Sigmoid colon (tissue), 7 donors: ENCODE measurements around the gene POLR2M. TPM values are rescaled to one million over a fixed set of nuclear protein-coding genes. Genes with fewer than 3 reads are reported as not detected.

Experiments used
- DNase-seq: peaks from one replicate; pipeline ENCODE4 v3.0.0-alpha.2; 2019
- H3K27ac ChIP-seq, 4 donors: fragments of 200-600 bp; sonication (generic); one replicate each; pipeline ENCODE4 v1.5.1; 2016 to 2019; ENCODE audit warnings: mild to moderate bottlenecking in 1 of 4
- H3K27me3 ChIP-seq, 3 donors: fragments of 200-600 bp; sonication (generic); one replicate each; pipeline ENCODE4 v1.5.1; 2019; ENCODE audit warnings: mild to moderate bottlenecking in 1 of 3
- H3K36me3 ChIP-seq, 4 donors: fragments of 200-600 bp; sonication (generic); one replicate each; pipeline ENCODE4 v1.5.1; 2016 to 2019
- H3K4me1 ChIP-seq, 4 donors: fragments of 200-600 bp; sonication (generic); one replicate each; pipeline ENCODE4 v1.5.1; 2017 to 2019
- H3K4me3 ChIP-seq, 4 donors: fragments of 200-600 bp; sonication (generic); one replicate each; pipeline ENCODE4 v1.5.1; 2017 to 2019; ENCODE audit warnings: mild to moderate bottlenecking in 2 of 4, moderate library complexity in 1 of 4
- H3K9me3 ChIP-seq, 4 donors: fragments of 200-600 bp in 3 of 4; sonication (generic) in 3 of 4; one replicate each; pipeline versions ENCODE4 v1.5.1 to v1.6.1; 2013 to 2019
- CTCF ChIP-seq, 4 experiments: fragments of 450-650 bp in 3 of 4; fragments of 200-600 bp in 1 of 4; IDR thresholded peaks; one replicate each; pipeline ENCODE4 v1.5.1; 2016 to 2019; ENCODE audit warnings: antibody characterized with exemption in 4 of 4, mild to moderate bottlenecking in 3 of 4, moderate library complexity in 2 of 4
- EP300 ChIP-seq, 4 donors: sonication (generic); formaldehyde crosslinking; IDR thresholded peaks; one replicate each; pipeline ENCODE4 v1.6.1; 2017; ENCODE audit warnings: antibody characterized with exemption in 4 of 4
- POLR2A ChIP-seq, 2 donors: fragments of 450-650 bp; IDR thresholded peaks; one replicate each; pipeline ENCODE4 v1.6.1; 2016; ENCODE audit warnings: antibody characterized with exemption in 2 of 2, mild to moderate bottlenecking in 2 of 2, moderate library complexity in 2 of 2
- POLR2AphosphoS5 ChIP-seq, 4 donors: sonication (generic); formaldehyde crosslinking; IDR thresholded peaks; one replicate each; pipeline ENCODE4 v1.6.1; 2017; ENCODE audit warnings: antibody characterized with exemption in 4 of 4
- WGBS, 2 donors: extraction: QIAGEN DNeasy Blood & Tissue Kit; methylation state at CpG; one replicate each; pipeline ENCODE4 v1.1.7; 2013; 5-methylcytosine and 5-hydroxymethylcytosine counted together
- intact Hi-C: fragments of 100-400 bp; cut with DNase I; formaldehyde crosslinking; loops from one replicate; pipeline ENCODE4 v1.15.1; 2023
- polyA plus RNA-seq, 3 donors: library from polyadenylated mRNA; stranded (reverse); fragments of 200-250 nt; gene quantifications; one replicate each; pipeline ENCODE4 v1.2.3, GENCODE V29; 2013
- total RNA-seq, 4 donors: library from RNA; depleted of rRNA; stranded (reverse); fragments of >200 nt; gene quantifications; one replicate each; pipeline ENCODE4 v1.1.0, GENCODE V29; 2016
- donor health status: healthy with polysubstance abuse.
- donor health status: Bipolar disorder and iron deficiency.
- donor health status: healthy.

The POLR2M gene
- total and polyA plus RNA-seq, 7 donors: 42.0 to 264 (median 119) TPM

- no peak for DNase-seq
- Histone ChIP-seq H3K27me3 (no peaks in the 10 kb centered on the region), H3K4me3 (no peak overlapping the region), H3K27ac (peak overlapping the region; percentile 60 to 80 (median 76)), H3K4me1 (peaks cover 0 to 24% (median 22%) of the 10 kb centered on the region in 4 donors), H3K9me3 (no peaks in the 10 kb centered on the region), H3K36me3 (no peaks in the 10 kb centered on the region)
- TF ChIP-seq EP300 (IDR thresholded peaks at IDR 0.05) (no peak), CTCF (IDR thresholded peaks at IDR 0.05) (no peak), POLR2A (IDR thresholded peaks at IDR 0.05) (no peak), POLR2AphosphoS5 (IDR thresholded peaks at IDR 0.05) (no peak)
- 64 to 82% methylated on average over 8 of the region's 8 CpGs for WGBS, 2 donors
- intact Hi-C loops: no loop called here
Measured at GRCh38 chr15:57684491-57685151, 21.9 kb upstream of the POLR2M start.

GRCh38 chr15:57685306-57686095 lies 21.0 kb upstream of the POLR2M start:
- no peak for TF ChIP-seq CTCF (IDR thresholded peaks at IDR 0.05)
- TF ChIP-seq EP300 (IDR thresholded peaks at IDR 0.05): no peak
- TF ChIP-seq POLR2AphosphoS5 (IDR thresholded peaks at IDR 0.05): no peak
- no peak for TF ChIP-seq POLR2A (IDR thresholded peaks at IDR 0.05)
- H3K27ac ChIP-seq: peak overlapping the region in 1 of 4 donors; percentile 80
- DNase-seq: no peak
- H3K36me3 ChIP-seq: no peaks in the 10 kb centered on the region
- no peaks in the 10 kb centered on the region for H3K27me3 ChIP-seq
- intact Hi-C loops: no loop called here
- peaks cover 0 to 24% (median 22%) of the 10 kb centered on the region in 4 donors for H3K4me1 ChIP-seq
- no peak overlapping the region for H3K4me3 ChIP-seq
- 81 to 85% methylated on average over 7 of the region's 7 CpGs for WGBS, 2 donors
- H3K9me3 ChIP-seq: no peaks in the 10 kb centered on the region

- no peak for DNase-seq
- no peaks in the 10 kb centered on the region for H3K36me3 ChIP-seq
- no peaks in the 10 kb centered on the region for H3K27me3 ChIP-seq
- TF ChIP-seq EP300 (IDR thresholded peaks at IDR 0.05) (no peak), POLR2AphosphoS5 (IDR thresholded peaks at IDR 0.05) (no peak), POLR2A (IDR thresholded peaks at IDR 0.05) (no peak), CTCF (IDR thresholded peaks at IDR 0.05) (no peak)
- WGBS, 2 donors: 85 to 91% methylated on average over 4 of the region's 4 CpGs
- H3K4me1 ChIP-seq: peaks cover 0 to 24% (median 22%) of the 10 kb centered on the region in 4 donors
- H3K9me3 ChIP-seq: no peaks in the 10 kb centered on the region
- intact Hi-C loops: no loop called here
- no peak overlapping the region for H3K27ac ChIP-seq
- H3K4me3 ChIP-seq: no peak overlapping the region
Measured at GRCh38 chr15:57686657-57687056, 19.9 kb upstream of the POLR2M start.

- no peak for DNase-seq
- intact Hi-C loops: no loop called here
- H3K9me3 ChIP-seq: no peaks in the 10 kb centered on the region
- TF ChIP-seq EP300 (IDR thresholded peaks at IDR 0.05) (no peak), POLR2AphosphoS5 (IDR thresholded peaks at IDR 0.05) (no peak), POLR2A (IDR thresholded peaks at IDR 0.05) (no peak), CTCF (IDR thresholded peaks at IDR 0.05) (no peak)
- peaks cover 0 to 22% (median 10%) of the 10 kb centered on the region in 4 donors for H3K4me1 ChIP-seq
- H3K27me3 ChIP-seq: no peaks in the 10 kb centered on the region
- H3K27ac ChIP-seq: no peak overlapping the region
- H3K36me3 ChIP-seq: no peaks in the 10 kb centered on the region
- H3K4me3 ChIP-seq: no peak overlapping the region
- 94 to 95% methylated on average over 6 of the region's 6 CpGs for WGBS, 2 donors
Measured at GRCh38 chr15:57690341-57690966, 16.1 kb upstream of the POLR2M start.
